ENCODE results near the gene TRHDE. TPM values are rescaled to one million over a fixed set of nuclear protein-coding genes. Genes with fewer than 3 reads are reported as not detected.
"Not testable (repeated sequence)": the region's sequence is repeated elsewhere in the genome, so short reads cannot be mapped to it uniquely, and the experiment has no call there.

TRHDE gene
- polyA plus RNA-seq, 1 donor from 2014 or later, result not detected

DNA sequence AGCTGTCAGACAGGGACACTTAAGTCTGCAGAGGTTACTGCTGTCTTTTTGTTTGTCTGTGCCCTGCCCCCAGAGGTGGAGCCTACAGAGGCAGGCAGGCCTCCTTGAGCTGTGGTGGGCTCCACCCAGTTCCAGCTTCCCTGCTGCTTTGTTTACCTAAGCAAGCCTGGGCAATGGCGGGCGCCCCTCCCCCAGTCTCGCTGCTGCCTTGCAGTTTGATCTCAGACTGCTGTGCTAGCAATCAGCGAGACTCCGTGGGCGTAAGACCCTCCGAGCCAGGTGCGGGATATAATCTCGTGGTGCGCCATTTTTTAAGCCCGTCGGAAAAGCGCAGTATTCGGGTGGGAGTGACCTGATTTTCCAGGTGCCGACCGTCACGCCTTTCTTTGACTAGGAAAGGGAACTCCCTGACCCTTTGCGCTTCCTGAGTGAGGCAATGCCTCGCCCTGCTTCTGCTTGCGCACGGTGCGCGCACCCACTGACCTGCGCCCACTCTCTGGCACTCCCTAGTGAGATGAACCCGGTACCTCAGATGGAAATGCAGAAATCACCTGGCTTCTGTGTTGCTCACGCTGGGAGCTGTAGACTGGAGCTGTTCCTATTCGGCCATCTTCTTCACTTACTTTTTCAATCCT, 248.0 kb downstream of the TRHDE start:
- not testable (repeated sequence) for H3K27ac Mint-ChIP-seq, H3K4me1 Mint-ChIP-seq, H3K4me3 Mint-ChIP-seq, H3K27me3 Mint-ChIP-seq, H3K9me3 Mint-ChIP-seq, H3K36me3 Mint-ChIP-seq

DNA sequence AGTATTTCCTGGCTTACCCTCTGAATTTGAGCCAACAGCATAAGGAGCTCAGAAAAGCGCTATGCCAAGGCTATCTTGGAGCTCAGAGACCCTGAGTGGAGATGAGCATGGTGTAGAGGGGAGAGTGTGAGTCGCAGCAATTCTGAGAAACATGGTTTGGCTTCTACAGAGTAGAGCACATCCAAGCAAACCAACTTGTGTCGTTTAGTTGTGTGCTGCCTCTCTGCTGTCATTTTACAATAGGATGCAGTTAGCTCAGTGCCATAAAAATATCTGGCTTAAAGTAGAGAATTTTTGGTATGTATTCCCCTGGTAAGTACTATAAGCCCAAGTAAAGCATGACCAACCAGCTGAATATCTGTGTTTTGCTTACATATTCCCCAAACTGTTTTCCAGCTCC, 249.2 kb downstream of the TRHDE start:
- no peaks in the 10 kb centered on the region for H3K36me3 Mint-ChIP-seq
- peaks cover 2 to 6% (median 3%) of the 10 kb centered on the region in 3 donors for H3K4me1 Mint-ChIP-seq
- H3K27me3 Mint-ChIP-seq, result no peaks in the 10 kb centered on the region
- H3K4me3 Mint-ChIP-seq, result no peak overlapping the region
- H3K9me3 Mint-ChIP-seq, result no peaks in the 10 kb centered on the region
- H3K27ac Mint-ChIP-seq, result no peak overlapping the region

DNA sequence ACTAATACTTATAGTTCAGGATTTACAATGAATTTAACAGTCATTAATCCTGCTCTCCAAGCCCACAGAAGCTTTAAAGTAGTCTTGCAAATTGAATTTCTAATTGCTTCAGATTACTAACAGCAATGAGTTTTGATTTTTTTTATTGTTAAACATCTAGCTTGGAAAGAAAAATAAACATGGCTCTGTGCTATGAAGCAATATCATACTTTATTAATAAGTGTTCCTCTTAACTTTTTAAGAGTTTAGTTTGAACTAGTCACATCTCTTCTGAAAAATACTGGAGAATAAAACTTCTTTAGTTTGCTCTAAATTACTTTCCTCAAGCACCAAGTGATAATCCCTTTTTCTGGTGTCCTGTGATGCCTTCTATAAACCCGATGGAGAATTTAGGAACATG, 250.2 kb downstream of the TRHDE start:
- Mint-ChIP-seq H3K36me3 (no peaks in the 10 kb centered on the region), H3K27ac (no peak overlapping the region), H3K27me3 (no peaks in the 10 kb centered on the region), H3K9me3 (no peaks in the 10 kb centered on the region), H3K4me3 (no peak overlapping the region), H3K4me1 (peaks cover 2 to 6% (median 3%) of the 10 kb centered on the region in 3 donors)

GRCh38 chr12:72523754-72524153, 251.6 kb downstream of the TRHDE start:
- peaks cover 2 to 6% (median 3%) of the 10 kb centered on the region in 3 donors for H3K4me1 Mint-ChIP-seq
- no peaks in the 10 kb centered on the region for H3K27me3 Mint-ChIP-seq
- H3K4me3 Mint-ChIP-seq, result peak overlapping the region in 2 of 4 donors; percentile 41
- H3K27ac Mint-ChIP-seq, result no peak overlapping the region
- no peaks in the 10 kb centered on the region for H3K9me3 Mint-ChIP-seq
- H3K36me3 Mint-ChIP-seq, result no peaks in the 10 kb centered on the region

DNA sequence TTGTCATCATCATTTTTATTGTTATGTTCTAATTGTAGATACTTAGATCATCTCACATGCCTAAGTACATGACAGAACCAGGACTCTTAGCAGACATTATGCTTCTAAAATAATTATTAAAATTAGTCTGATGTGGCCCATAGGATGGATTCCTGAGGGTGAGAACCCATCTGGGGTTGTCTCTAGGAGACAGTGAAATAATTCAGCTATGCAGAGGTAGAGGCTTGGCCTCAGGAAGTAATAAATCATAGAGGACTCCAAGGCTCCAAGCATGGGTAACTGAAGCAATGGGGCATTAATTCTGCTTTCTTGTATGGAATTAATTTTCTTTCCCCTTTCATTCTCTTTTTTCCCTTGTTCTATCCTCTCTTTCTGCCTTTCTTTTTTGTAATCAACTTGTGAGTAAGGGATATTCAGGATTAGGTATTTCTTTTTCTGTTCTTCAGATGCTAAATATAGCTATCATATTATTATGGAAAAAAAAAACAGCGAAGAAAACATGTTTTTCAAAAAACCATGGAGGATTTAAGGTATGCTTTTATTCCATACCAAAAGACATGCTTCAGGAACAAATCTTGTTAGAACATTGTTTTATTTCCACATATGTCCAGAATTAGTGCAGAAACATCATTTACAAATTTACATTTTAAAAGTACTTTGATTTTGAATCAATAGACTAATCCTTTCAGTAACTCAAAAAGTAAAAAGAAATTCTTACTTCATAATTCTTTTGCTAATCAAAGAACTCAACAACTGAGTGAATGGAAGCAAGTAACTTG, 263.2 kb downstream of the TRHDE start:
- Mint-ChIP-seq H3K4me1 (no peaks in the 10 kb centered on the region), H3K4me3 (no peak overlapping the region), H3K9me3 (peaks cover 0 to 6% (median 0%) of the 10 kb centered on the region in 3 donors), H3K27ac (no peak overlapping the region), H3K36me3 (no peaks in the 10 kb centered on the region), H3K27me3 (no peaks in the 10 kb centered on the region)

DNA sequence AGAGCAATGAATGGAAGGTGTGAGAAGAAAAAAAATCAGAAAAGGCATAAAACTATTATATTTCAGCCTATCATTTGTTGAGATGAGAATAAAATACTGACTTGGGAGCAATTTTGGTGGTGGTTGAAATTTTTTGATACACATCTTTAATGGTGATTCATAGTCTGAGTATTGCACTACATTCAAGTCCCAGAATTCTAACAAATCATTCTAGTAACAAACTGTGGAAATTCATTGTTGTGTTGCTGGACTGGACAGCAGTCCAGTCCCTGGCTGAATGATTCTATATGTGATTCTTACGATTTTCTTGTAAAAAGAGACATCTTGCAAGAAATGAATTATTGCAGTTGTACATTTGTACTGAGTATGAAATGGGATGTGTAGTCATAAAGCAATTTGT, 268.6 kb downstream of the TRHDE start:
- Mint-ChIP-seq H3K27ac (no peak overlapping the region), H3K4me1 (no peaks in the 10 kb centered on the region), H3K36me3 (no peaks in the 10 kb centered on the region), H3K9me3 (peaks cover 0 to 6% (median 0%) of the 10 kb centered on the region in 3 donors), H3K4me3 (no peak overlapping the region), H3K27me3 (no peaks in the 10 kb centered on the region)

DNA sequence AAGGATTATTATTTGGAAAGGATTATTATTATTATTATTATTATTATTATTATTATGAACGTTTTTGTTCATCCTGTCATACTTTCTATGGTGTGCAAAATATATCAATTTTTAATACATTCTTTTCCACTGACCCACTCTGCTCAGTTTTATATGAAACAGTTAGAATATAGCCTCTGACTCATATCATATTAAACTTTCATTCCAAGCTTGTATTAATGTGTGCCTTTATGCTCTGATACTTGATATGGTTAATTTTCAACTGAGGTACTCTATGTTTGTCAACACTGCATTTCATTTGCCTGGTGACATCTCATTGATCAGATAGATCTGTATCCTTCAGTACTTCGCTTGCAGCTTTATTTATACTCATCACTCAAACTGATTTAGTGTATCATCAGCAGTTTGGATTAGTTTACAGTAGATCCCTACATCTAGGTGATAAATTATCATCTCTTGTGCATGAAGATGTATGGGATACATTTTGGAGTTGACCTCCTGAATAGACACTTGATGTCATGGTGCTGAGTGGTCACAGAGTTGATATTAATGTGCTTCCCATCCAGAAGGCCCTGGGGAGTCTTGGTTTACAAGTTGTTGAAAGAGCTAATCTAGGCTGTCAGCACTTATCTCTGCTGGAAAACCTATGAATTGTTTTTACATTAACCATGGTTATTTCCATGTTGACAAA, 271.8 kb downstream of the TRHDE start:
- H3K4me1 Mint-ChIP-seq, result no peaks in the 10 kb centered on the region
- no peak overlapping the region for H3K27ac Mint-ChIP-seq
- H3K4me3 Mint-ChIP-seq, result no peak overlapping the region
- no peaks in the 10 kb centered on the region for H3K27me3 Mint-ChIP-seq
- H3K9me3 Mint-ChIP-seq, result peaks cover 0 to 2% (median 1%) of the 10 kb centered on the region in 3 donors
- H3K36me3 Mint-ChIP-seq, result no peaks in the 10 kb centered on the region

GRCh38 chr12:72546106-72546505, 273.9 kb downstream of the TRHDE start:
- Mint-ChIP-seq H3K36me3 (no peaks in the 10 kb centered on the region), H3K9me3 (peaks cover 0 to 1% (median 0%) of the 10 kb centered on the region in 3 donors), H3K27me3 (no peaks in the 10 kb centered on the region), H3K4me1 (no peaks in the 10 kb centered on the region), H3K4me3 (no peak overlapping the region), H3K27ac (no peak overlapping the region)

DNA sequence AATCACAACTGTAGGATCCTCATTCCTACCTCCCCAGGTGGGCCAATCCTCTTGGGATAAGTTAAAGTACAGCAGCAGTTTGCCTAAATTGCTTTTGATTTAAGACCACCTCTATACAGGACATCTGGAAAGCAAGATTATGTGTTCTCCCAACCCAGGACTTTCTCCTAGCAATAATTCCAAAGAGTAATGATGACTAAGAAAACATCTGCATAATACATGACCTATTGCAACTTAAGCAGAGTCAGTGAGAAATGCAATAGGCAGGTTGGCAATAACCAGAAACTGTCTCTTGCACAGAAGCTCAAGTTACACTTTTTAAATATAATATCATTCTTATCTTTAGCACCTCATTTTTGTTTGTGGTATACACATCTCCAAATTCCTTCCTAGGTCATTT, 275.4 kb downstream of the TRHDE start:
- Mint-ChIP-seq H3K4me3 (no peak overlapping the region), H3K27ac (no peak overlapping the region), H3K4me1 (peaks cover 0 to 1% (median 0%) of the 10 kb centered on the region in 3 donors), H3K9me3 (peaks cover 0 to 3% (median 1%) of the 10 kb centered on the region in 3 donors), H3K36me3 (no peaks in the 10 kb centered on the region), H3K27me3 (no peaks in the 10 kb centered on the region)

DNA sequence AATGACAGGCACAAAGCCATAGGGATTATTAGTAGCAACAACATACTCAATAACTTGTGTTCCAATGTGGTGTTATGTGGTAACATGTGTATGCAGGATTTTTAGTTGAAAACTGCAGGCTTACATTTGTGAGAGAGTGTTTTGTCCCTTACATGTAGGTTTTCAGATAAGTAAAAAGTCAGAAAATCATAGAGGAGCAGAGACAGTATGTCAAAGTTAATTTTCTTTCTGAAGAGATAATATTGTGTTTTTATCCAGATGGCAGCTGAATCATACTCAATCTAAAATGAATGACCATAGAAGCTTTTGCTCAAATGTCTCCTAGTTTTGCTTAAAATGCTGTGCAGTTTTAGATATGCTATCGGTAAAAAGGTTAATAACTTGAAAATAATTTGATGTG, 277.0 kb downstream of the TRHDE start:
- Mint-ChIP-seq H3K36me3 (no peaks in the 10 kb centered on the region), H3K9me3 (peaks cover 0 to 3% (median 1%) of the 10 kb centered on the region in 3 donors), H3K4me3 (no peak overlapping the region), H3K4me1 (peaks cover 0 to 1% (median 0%) of the 10 kb centered on the region in 3 donors), H3K27ac (no peak overlapping the region), H3K27me3 (no peaks in the 10 kb centered on the region)

GRCh38 chr12:72560003-72560769, 288.0 kb downstream of the TRHDE start:
- Mint-ChIP-seq H3K27me3 (no peaks in the 10 kb centered on the region), H3K9me3 (peaks cover 0 to 3% (median 0%) of the 10 kb centered on the region in 3 donors), H3K4me3 (no peak overlapping the region), H3K27ac (no peak overlapping the region), H3K4me1 (no peaks in the 10 kb centered on the region), H3K36me3 (no peaks in the 10 kb centered on the region)

DNA sequence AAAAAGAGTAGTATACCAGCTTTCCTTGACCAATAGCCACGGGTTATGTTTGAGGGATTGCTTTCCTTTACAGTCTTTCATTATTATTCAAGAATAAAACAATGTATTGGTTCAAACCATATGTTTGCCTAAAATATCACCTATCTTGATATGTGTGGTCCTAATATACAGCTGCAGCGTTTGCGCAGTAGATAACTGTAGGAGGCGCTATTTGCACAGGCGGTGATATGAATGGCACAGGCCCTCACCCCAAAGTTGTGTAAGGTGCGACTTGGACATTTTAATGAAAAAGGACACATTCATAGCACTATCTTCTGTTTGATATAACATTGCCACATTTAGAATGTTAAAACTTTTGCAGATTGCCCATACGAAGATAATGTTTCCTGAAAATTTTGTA, 298.4 kb downstream of the TRHDE start:
- Mint-ChIP-seq H3K9me3 (peaks cover 0 to 4% (median 0%) of the 10 kb centered on the region in 3 donors), H3K4me3 (no peak overlapping the region), H3K4me1 (no peaks in the 10 kb centered on the region), H3K36me3 (peaks cover 3% of the 10 kb centered on the region), H3K27me3 (no peaks in the 10 kb centered on the region), H3K27ac (no peak overlapping the region)

GRCh38 chr12:72574138-72574537, 302.0 kb downstream of the TRHDE start:
- Mint-ChIP-seq H3K4me3 (no peak overlapping the region), H3K27me3 (no peaks in the 10 kb centered on the region), H3K4me1 (no peaks in the 10 kb centered on the region), H3K36me3 (no peaks in the 10 kb centered on the region), H3K9me3 (peaks cover 0 to 2% (median 0%) of the 10 kb centered on the region in 3 donors), H3K27ac (no peak overlapping the region)

GRCh38 chr12:72578327-72578726, 306.2 kb downstream of the TRHDE start:
- Mint-ChIP-seq H3K4me1 (no peaks in the 10 kb centered on the region), H3K27me3 (no peaks in the 10 kb centered on the region), H3K9me3 (peaks cover 0 to 2% (median 0%) of the 10 kb centered on the region in 3 donors), H3K27ac (no peak overlapping the region), H3K4me3 (no peak overlapping the region), H3K36me3 (no peaks in the 10 kb centered on the region)

- no peak overlapping the region for H3K27ac Mint-ChIP-seq
- H3K4me3 Mint-ChIP-seq, result no peak overlapping the region
- peaks cover 3 to 15% (median 8%) of the 10 kb centered on the region in 3 donors for H3K9me3 Mint-ChIP-seq
- H3K36me3 Mint-ChIP-seq, result no peaks in the 10 kb centered on the region
- H3K4me1 Mint-ChIP-seq, result no peaks in the 10 kb centered on the region
- H3K27me3 Mint-ChIP-seq, result no peaks in the 10 kb centered on the region
Observed at GRCh38 chr12:72586456-72586855, 314.3 kb downstream of the TRHDE start.

Measured in IgD-negative memory B cell (primary cell).